ENCODE data around the gene SLC22A23. TPM values are rescaled to one million over a fixed set of nuclear protein-coding genes. Genes with fewer than 3 reads are reported as not detected.
A peak's percentile ranks its signal among the peaks of the same experiment; 100 is the strongest.
"Not testable (repeated sequence)": the region's sequence is repeated elsewhere in the genome, so short reads cannot be mapped to it uniquely, and the experiment has no call there.

Gene SLC22A23
- total RNA-seq, 2 experiments from 2014 or later: 1.3 to 1.4 TPM

DNA sequence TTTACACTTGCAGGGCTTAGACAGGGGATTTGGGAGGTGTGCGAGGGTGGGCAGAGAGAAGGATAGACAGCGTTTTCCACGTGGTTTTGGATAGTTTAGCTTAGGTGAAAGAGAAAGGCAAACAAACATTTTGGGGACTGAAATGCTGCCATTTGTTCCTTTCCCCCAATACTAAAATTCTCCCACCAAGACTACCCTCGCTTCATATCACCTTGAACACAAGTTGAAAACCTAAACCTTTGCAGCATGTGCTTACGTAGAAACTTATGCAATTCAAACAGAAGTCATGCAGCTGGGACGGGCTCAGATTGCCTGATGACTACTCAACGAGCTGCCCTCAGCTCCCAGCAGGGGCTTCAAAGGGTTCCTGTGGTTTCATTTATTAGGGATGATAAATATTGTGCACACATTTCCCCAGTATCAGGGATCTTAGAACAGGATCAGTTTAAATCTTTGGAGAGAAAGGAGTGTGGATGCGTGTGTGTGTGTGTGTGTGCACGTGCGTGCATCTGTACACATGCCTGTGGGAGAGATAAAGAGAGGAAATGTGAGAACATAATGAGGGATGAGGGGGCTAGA is 77.3 kb downstream of the SLC22A23 start:
- H3K27ac Mint-ChIP-seq: no peak overlapping the region
- H3K36me3 Mint-ChIP-seq (ENCODE audit: low read depth): no peaks in the 10 kb centered on the region
- H3K27me3 Mint-ChIP-seq (ENCODE audit: low read depth): no peaks in the 10 kb centered on the region
- intact Hi-C loops (cut with micrococcal nuclease): no loop called here
- no peak overlapping the region for H3K4me3 Mint-ChIP-seq
- no peaks in the 10 kb centered on the region for H3K9me3 Mint-ChIP-seq
- DNase-seq: no peak
- H3K4me1 Mint-ChIP-seq (ENCODE audit: low read depth): peaks cover 18% of the 10 kb centered on the region
- CTCF ChIA-PET: no interaction called here

DNA sequence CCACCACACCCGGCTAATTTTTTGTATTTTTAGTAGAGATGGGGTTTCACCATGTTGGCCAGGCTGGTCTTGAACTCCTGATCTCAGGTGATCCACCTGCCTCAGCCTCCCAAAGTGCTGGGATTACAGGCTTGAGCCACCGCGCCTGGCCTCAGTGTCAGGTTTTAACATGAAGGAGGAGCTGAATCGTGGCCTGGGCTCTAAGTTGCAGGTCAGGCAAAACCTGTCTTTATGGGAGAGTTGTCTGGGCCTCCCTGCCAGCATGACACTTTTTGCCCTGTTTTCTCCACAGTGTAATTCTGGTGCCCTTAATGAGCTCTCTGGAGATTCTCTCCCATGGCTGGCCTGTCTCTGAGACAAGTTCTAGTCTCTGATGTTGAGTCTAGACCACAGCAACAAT is 78.0 kb downstream of the SLC22A23 start:
- H3K36me3 Mint-ChIP-seq (ENCODE audit: low read depth); DNase-seq; H3K9me3 Mint-ChIP-seq; CTCF ChIA-PET; intact Hi-C loops (cut with micrococcal nuclease); H3K27ac Mint-ChIP-seq; H3K27me3 Mint-ChIP-seq (ENCODE audit: low read depth); H3K4me3 Mint-ChIP-seq: not testable (repeated sequence)
- H3K4me1 Mint-ChIP-seq (ENCODE audit: low read depth): peaks cover 18% of the 10 kb centered on the region

DNA sequence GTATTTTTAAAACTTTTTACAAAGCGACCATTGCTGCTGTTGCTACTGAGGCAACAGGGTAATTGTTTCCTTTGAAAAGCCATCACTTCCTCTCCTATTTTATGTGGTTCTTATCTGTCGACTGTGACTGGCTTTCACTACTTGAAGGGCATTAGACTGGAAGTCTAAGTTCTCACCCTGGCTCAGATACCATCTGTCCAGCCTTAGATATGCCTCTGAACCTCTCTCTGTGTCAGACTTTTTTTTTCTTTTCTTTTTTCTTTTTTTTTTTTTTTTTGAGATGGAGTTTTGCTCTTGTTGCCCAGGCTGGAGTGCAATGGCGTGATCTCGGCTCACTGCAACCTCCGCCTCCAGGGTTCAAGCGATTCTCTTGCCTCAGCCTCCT is 78.5 kb downstream of the SLC22A23 start:
- peaks cover 18% of the 10 kb centered on the region for H3K4me1 Mint-ChIP-seq (ENCODE audit: low read depth)
- H3K36me3 Mint-ChIP-seq (ENCODE audit: low read depth); DNase-seq; H3K9me3 Mint-ChIP-seq; intact Hi-C loops (cut with micrococcal nuclease); H3K27ac Mint-ChIP-seq; H3K27me3 Mint-ChIP-seq (ENCODE audit: low read depth); CTCF ChIA-PET; H3K4me3 Mint-ChIP-seq: not testable (repeated sequence)

DNA sequence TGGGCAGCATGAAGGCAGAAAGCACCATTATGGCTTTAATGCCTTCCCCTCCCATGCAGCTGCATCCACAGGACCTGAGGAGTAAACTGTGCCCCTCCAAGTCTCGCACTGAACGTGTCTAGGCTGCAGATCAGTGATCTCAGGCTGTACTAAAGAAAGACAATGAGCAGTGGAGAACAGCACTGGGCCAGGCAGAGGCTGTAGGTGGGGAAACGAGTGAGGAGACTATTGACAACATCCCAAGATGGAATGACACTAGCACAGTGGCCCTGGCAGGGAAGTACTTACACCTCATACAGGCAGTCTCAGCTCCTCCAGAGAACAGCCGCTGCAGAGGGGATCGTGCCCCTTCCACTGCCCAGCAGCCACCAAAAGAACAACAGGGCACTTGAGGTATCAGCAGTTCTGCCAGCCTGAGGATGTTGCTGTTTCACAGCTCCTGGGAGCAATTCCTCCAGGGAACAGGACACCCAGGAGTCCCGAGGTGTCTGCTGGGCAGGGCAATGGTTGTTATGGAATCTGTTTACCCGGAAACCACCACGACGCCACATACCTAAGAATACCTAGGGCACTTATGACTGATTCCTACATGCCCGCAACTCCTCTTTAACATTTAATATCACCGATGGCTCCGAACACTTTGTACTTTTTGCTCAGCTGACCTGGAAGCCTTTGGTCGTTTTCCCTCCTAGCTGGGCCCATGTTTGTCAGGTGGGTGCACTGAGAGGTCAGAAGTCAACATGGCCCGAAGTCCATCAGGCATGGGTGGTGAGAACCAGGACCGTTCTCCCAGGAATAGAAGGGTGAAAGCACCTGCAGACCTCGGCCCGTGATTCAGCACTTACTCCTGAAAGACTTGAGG is 79.1 kb downstream of the SLC22A23 start:
- peaks cover 18% of the 10 kb centered on the region for H3K4me1 Mint-ChIP-seq (ENCODE audit: low read depth)
- no peaks in the 10 kb centered on the region for H3K27me3 Mint-ChIP-seq (ENCODE audit: low read depth)
- CTCF ChIA-PET: no interaction called here
- peak; percentile 21 for DNase-seq
- no peak overlapping the region for H3K4me3 Mint-ChIP-seq
- no peaks in the 10 kb centered on the region for H3K36me3 Mint-ChIP-seq (ENCODE audit: low read depth)
- H3K9me3 Mint-ChIP-seq: no peaks in the 10 kb centered on the region
- H3K27ac Mint-ChIP-seq: no peak overlapping the region
- intact Hi-C loops (cut with micrococcal nuclease): no loop called here

DNA sequence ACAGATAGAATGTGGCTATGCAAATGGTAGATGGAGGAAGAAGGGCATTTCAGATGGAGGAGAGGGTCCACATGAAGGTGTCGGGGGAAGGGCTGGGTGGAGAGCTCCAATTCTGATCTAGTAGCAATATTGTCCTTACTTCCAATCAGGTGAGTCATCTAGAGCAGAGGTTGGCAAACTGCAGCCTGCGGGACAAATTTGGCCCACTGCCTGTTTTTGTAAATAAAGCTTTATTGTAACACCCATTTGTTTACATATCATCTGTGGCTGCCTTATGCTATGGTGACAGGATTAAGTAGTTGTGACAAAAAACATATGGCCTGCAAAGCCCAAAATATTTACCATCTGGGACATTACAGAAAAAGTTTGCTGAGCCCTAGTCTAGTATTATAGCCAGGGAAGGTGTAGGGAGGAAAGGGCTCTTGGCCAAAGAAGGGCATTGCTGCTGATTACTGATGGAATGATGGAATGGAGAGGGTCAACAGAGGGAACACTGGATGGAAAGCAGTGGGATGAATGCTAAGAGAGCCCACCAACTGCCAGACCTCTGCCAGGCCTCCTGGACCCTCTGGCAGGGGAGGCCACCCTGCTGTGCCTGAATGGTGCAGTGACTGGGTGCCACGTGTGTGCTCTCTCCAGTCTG is 79.8 kb downstream of the SLC22A23 start:
- Mint-ChIP-seq H3K27me3 (ENCODE audit: low read depth) (no peaks in the 10 kb centered on the region), H3K27ac (no peak overlapping the region)
- CTCF ChIA-PET: interaction anchor here (0.9 kb wide), 1 partner anchor 34 kb away, joined by 3 read pairs; no protein-coding TSS in a partner anchor

DNA sequence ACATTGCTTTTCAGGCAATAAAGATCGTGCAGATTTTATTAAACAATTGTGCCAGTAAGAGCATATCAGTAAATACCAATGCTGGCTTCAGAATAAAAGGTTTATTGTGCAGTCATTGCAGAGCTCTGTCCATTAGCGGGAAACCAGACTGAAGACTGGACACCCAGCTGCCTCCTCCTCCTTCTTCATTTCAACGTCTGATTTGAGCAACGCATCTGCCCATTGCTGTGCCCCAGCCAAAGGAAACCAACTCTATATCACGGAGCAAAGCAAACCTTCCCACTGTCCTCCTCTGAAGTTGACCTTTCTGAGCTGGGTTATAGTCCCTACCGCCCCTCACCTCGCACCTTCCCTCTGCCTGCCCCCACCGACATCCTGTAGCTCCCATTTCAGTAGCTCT is 80.8 kb downstream of the SLC22A23 start:
- Mint-ChIP-seq H3K27ac (no peak overlapping the region), H3K27me3 (ENCODE audit: low read depth) (no peaks in the 10 kb centered on the region), H3K4me3 (no peak overlapping the region), H3K36me3 (ENCODE audit: low read depth) (no peaks in the 10 kb centered on the region), H3K9me3 (no peaks in the 10 kb centered on the region), H3K4me1 (ENCODE audit: low read depth) (peaks cover 30% of the 10 kb centered on the region)
- CTCF ChIA-PET: interaction anchor here (0.5 to 0.6 kb wide), 2 partner anchors 357 to 625 kb away, joined by 3 to 6 read pairs; no protein-coding TSS in a partner anchor
- intact Hi-C loops (cut with micrococcal nuclease): no loop called here
- no peak for DNase-seq

More for the DNA sequence above, 79.8 kb downstream of the SLC22A23 start:
- H3K4me3 Mint-ChIP-seq: no peak overlapping the region
- no peaks in the 10 kb centered on the region for H3K9me3 Mint-ChIP-seq
- DNase-seq: no peak
- intact Hi-C loops (cut with micrococcal nuclease): no loop called here
- H3K4me1 Mint-ChIP-seq (ENCODE audit: low read depth): peaks cover 21% of the 10 kb centered on the region
- H3K36me3 Mint-ChIP-seq (ENCODE audit: low read depth): no peaks in the 10 kb centered on the region

DNA sequence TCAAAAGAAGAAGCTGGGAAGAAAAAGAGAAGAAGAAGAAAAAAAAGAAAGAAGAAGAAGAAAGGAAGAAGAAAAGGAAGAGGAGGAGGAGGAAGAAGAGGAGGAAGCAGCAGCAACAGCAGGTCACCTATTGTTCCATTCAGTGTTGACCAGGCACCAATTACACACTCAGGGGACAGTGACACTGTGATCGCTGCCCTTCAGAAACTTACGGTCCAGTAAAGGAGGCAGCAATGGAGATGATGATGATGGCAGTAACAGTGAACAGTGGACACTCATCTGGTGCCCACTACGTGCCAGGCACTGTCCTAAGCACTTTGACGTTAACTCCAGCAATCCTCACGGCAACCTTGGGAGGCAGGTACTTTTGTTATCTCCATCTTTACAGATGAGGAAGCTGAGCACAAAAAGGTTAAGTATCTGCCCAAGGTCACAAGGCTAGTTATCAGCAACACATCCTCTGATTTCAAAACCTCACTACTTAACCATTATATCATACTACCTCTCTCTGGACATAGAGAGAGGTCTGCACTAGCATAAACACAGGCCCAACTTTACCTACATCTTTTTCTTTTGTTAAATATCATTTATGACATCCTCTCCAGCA is 83.2 kb downstream of the SLC22A23 start:
- intact Hi-C loops (cut with micrococcal nuclease): no loop called here
- no peaks in the 10 kb centered on the region for H3K27me3 Mint-ChIP-seq (ENCODE audit: low read depth)
- no peaks in the 10 kb centered on the region for H3K9me3 Mint-ChIP-seq
- peaks cover 35% of the 10 kb centered on the region for H3K4me1 Mint-ChIP-seq (ENCODE audit: low read depth)
- no peak overlapping the region for H3K4me3 Mint-ChIP-seq
- DNase-seq: no peak
- H3K36me3 Mint-ChIP-seq (ENCODE audit: low read depth): no peaks in the 10 kb centered on the region
- CTCF ChIA-PET: no interaction called here
- H3K27ac Mint-ChIP-seq: no peak overlapping the region

DNA sequence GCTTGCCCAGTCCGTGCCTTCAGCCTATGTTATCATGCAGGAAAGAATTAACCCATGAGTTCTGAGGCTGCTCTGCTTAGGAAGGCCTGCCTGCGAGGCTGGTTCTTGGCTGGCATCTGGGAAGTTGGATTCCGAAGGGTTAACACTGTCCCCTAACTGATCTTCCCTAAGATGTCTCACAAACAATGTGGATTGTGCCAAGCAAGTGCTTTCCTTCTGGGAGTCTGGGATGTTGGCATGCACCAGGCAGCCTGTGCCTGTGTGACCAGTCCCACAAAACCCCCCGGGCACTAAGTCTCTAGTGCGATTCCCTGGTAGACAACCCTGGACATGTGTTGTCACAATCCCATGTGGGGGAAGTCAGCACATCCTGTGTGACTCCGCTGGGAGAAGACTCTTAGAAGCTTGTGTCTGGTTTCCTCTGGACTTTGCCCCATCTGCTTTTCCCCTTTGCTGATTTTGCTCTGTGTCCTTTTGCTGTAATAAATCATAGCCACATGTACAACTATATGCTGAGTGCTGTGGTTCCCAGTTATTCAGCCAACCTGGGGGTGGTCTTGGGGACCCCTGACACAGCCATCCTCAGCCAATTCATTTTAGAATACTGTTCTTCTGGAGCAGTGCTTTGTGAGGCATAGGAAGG is 83.8 kb downstream of the SLC22A23 start:
- H3K4me1 Mint-ChIP-seq (ENCODE audit: low read depth): peaks cover 31% of the 10 kb centered on the region

DNA sequence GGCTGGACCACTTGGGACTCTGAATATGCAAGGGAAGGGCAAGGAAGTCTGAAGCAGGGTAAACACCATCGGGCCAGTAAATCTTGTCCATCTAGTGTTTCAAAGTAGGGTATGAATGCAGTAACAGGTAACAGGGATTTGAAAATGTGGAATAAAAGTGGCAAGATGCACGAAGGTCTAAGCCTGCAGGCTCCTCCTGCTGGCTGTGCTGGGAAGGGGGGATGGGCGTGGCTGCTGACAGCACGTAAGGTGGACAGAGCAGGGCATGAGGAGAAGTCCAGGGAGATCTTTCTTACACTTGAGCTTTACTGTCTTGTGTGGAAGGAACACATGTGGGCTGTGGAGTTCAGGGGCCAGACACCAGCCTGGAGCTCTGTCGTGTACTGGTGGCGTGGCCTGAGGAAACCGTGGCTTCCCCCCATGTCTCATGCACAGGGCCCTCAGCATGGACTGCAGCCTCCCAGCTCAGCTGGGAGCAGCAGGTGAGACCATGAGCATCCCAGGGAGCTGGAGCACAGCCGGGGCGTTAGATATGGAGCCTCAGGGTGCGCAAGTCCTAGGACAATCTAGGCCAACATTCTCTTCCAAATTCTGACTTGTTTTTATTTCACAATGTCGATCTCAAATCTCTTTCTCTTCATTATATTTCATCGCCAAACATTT is 84.5 kb downstream of the SLC22A23 start:
- CTCF ChIA-PET: no interaction called here
- peaks cover 23% of the 10 kb centered on the region for H3K4me1 Mint-ChIP-seq (ENCODE audit: low read depth)
- no peaks in the 10 kb centered on the region for H3K27me3 Mint-ChIP-seq (ENCODE audit: low read depth)
- intact Hi-C loops (cut with micrococcal nuclease): no loop called here
- no peaks in the 10 kb centered on the region for H3K36me3 Mint-ChIP-seq (ENCODE audit: low read depth)
- H3K9me3 Mint-ChIP-seq: no peaks in the 10 kb centered on the region
- DNase-seq: no peak
- no peak overlapping the region for H3K27ac Mint-ChIP-seq
- H3K4me3 Mint-ChIP-seq: no peak overlapping the region

More for the DNA sequence above, 83.8 kb downstream of the SLC22A23 start:
- Mint-ChIP-seq H3K9me3 (no peaks in the 10 kb centered on the region), H3K4me3 (no peak overlapping the region), H3K36me3 (ENCODE audit: low read depth) (no peaks in the 10 kb centered on the region), H3K27ac (no peak overlapping the region), H3K27me3 (ENCODE audit: low read depth) (no peaks in the 10 kb centered on the region)
- no peak for DNase-seq
- intact Hi-C loops (cut with micrococcal nuclease): no loop called here
- CTCF ChIA-PET: no interaction called here

DNA sequence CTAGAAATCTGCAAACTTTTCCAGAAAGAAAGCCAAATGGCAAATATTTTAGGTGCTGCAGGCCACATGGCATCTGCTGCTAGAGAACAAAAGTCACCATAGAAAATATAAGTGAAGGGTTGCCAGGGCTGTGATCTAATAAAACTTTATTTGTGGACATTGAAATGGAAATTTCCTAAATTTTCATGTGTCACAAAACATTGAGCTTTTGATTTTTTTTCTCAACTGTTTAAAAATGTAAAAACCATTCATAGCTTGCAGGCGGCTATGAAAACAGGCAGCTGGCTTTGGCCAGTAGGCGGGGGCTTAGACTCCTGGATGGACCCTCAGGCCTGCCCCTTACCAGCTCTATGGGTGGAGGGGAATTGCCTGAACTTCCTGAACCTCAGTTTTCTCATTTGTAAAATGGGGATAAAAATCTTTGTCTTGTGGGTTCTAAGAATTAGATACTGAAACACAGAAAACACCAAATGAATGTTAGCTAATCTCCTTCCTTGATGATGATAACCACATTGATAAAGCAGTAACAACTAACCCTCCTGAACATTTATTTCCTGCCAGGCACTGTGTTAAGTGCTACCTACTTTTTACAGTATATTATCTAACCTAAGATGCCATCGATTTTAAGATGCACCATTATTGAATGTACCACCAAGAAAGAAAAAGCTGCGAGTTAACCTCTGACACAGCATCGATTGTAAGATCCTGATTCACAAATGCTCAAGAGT is 85.5 kb downstream of the SLC22A23 start:
- DNase-seq: no peak
- H3K27ac Mint-ChIP-seq: no peak overlapping the region
- H3K27me3 Mint-ChIP-seq (ENCODE audit: low read depth): no peaks in the 10 kb centered on the region
- CTCF ChIA-PET: interaction anchor here (1.1 kb wide), 1 partner anchor 10 kb away, joined by 4 read pairs; no protein-coding TSS in a partner anchor
- no peaks in the 10 kb centered on the region for H3K36me3 Mint-ChIP-seq (ENCODE audit: low read depth)
- H3K4me1 Mint-ChIP-seq (ENCODE audit: low read depth): peaks cover 22% of the 10 kb centered on the region
- H3K9me3 Mint-ChIP-seq: no peaks in the 10 kb centered on the region
- intact Hi-C loops (cut with micrococcal nuclease): no loop called here
- H3K4me3 Mint-ChIP-seq: no peak overlapping the region
